HL-60 (cell line): Measurements from ENCODE around the gene ENO1.
"Not testable (repeated sequence)": the region's sequence is repeated elsewhere in the genome, so short reads cannot be mapped to it uniquely, and the experiment has no call there.

Experiments used
- DNase-seq, 2 experiments: peaks; one replicate each; pipeline ENCODE4 v3.0.0-alpha.2; 2010 to 2020; ENCODE audit warnings: low read depth in 1 of 2, low spot score in 1 of 2
- H3K27ac ChIP-seq: fragments of 250-450 bp; sonication (Bioruptor Pico); replicated peaks from 2 replicates; pipeline ENCODE4 v1.5.1; 2020; ENCODE audit warnings: mild to moderate bottlenecking, moderate library complexity
- H3K27me3 ChIP-seq: fragments of 250-450 bp; sonication (Bioruptor Pico); 2 replicates; pipeline ENCODE4 v1.5.1; 2021; ENCODE audit warnings: mild to moderate bottlenecking, moderate library complexity; ENCODE audit not compliant: insufficient read depth, poor library complexity, severe bottlenecking
- H3K4me3 ChIP-seq: replicated peaks from 2 replicates; pipeline ENCODE4 v1.5.1; 2011; ENCODE audit warnings: mild to moderate bottlenecking, control low read depth, low read length; ENCODE audit not compliant: insufficient read depth
- CTCF ChIP-seq: IDR thresholded peaks from one replicate; pipeline ENCODE4 v1.5.1; 2011; ENCODE audit warnings: low read length, control low read depth, inconsistent platforms; ENCODE audit not compliant: insufficient read depth
- GABPA ChIP-seq: IDR thresholded peaks from 2 replicates; pipeline ENCODE4 v1.6.1; 2012; ENCODE audit warnings: low read depth
- POLR2AphosphoS5 ChIP-seq: IDR thresholded peaks from 2 replicates; pipeline ENCODE4 v1.6.1; 2012; ENCODE audit warnings: low read depth
- REST ChIP-seq: IDR thresholded peaks from 2 replicates; pipeline ENCODE4 v1.6.1; 2012; ENCODE audit warnings: low read depth; ENCODE audit not compliant: insufficient replicate concordance
- SPI1 ChIP-seq: IDR thresholded peaks from 2 replicates; pipeline ENCODE4 v1.6.1; 2012; ENCODE audit warnings: low read depth, mild to moderate bottlenecking, borderline replicate concordance

ENO1 gene

GRCh38 chr1:8891401-8891800, 12.9 kb upstream of the ENO1 start:
- TF ChIP-seq SPI1 (no peak), GABPA (no peak), CTCF (no peak), POLR2AphosphoS5 (no peak), REST (no peak)
- Histone ChIP-seq H3K4me3 (no peak overlapping the region), H3K27ac (no peak overlapping the region), H3K27me3 (no peaks in the 10 kb centered on the region)
- DNase-seq: no peak

- Histone ChIP-seq H3K4me3 (no peak overlapping the region), H3K27ac (peak overlapping the region; percentile 14; the same call in 1 of the 2 replicates), H3K27me3 (no peaks in the 10 kb centered on the region)
- TF ChIP-seq POLR2AphosphoS5: no peak
- DNase-seq: peak in 1 of 2 experiments; percentile 69
Measured at GRCh38 chr1:8889925-8890785, 11.7 kb upstream of the ENO1 start.

- Histone ChIP-seq H3K27ac (peak overlapping the region; percentile 28), H3K27me3 (no peaks in the 10 kb centered on the region), H3K4me3 (no peak overlapping the region)
- DNase-seq: peak in 1 of 2 experiments; percentile 70
- TF ChIP-seq SPI1 (no peak), POLR2AphosphoS5 (no peak), CTCF (no peak), GABPA (no peak), REST (no peak)
Measured at GRCh38 chr1:8889103-8889846, 10.8 kb upstream of the ENO1 start.

- DNase-seq: no peak
- TF ChIP-seq GABPA: no peak
- Histone ChIP-seq H3K27me3 (no peaks in the 10 kb centered on the region), H3K4me3 (no peak overlapping the region), H3K27ac (no peak overlapping the region)
Measured at GRCh38 chr1:8886589-8886988, 8.1 kb upstream of the ENO1 start.

GRCh38 chr1:8886031-8886524, 7.6 kb upstream of the ENO1 start:
- not testable (repeated sequence) for DNase-seq, H3K4me3 ChIP-seq, H3K27ac ChIP-seq, H3K27me3 ChIP-seq

- not testable (repeated sequence) for H3K4me3 ChIP-seq, DNase-seq, H3K27me3 ChIP-seq, H3K27ac ChIP-seq
Measured at GRCh38 chr1:8884105-8884504, 5.6 kb upstream of the ENO1 start.
